GM12801 (cell line): Measurements from ENCODE around the gene AMTN.

ENCODE experiments used
- TF ChIP-seq, protein P1 (sequence below): IDR thresholded peaks from one replicate; pipeline ENCODE4 v1.5.1; 2011; ENCODE audit warnings: control low read depth; ENCODE audit not compliant: insufficient read length; ENCODE audit errors: extremely low read depth

Gene AMTN

GRCh38 chr4:70538869-70539268 lies 20.5 kb downstream of the AMTN start:
- TF ChIP-seq, protein P1, sequence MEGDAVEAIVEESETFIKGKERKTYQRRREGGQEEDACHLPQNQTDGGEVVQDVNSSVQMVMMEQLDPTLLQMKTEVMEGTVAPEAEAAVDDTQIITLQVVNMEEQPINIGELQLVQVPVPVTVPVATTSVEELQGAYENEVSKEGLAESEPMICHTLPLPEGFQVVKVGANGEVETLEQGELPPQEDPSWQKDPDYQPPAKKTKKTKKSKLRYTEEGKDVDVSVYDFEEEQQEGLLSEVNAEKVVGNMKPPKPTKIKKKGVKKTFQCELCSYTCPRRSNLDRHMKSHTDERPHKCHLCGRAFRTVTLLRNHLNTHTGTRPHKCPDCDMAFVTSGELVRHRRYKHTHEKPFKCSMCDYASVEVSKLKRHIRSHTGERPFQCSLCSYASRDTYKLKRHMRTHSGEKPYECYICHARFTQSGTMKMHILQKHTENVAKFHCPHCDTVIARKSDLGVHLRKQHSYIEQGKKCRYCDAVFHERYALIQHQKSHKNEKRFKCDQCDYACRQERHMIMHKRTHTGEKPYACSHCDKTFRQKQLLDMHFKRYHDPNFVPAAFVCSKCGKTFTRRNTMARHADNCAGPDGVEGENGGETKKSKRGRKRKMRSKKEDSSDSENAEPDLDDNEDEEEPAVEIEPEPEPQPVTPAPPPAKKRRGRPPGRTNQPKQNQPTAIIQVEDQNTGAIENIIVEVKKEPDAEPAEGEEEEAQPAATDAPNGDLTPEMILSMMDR: no peak

- TF ChIP-seq, protein P1: no peak
Observed at GRCh38 chr4:70544279-70544868, 26.0 kb downstream of the AMTN start.

DNA sequence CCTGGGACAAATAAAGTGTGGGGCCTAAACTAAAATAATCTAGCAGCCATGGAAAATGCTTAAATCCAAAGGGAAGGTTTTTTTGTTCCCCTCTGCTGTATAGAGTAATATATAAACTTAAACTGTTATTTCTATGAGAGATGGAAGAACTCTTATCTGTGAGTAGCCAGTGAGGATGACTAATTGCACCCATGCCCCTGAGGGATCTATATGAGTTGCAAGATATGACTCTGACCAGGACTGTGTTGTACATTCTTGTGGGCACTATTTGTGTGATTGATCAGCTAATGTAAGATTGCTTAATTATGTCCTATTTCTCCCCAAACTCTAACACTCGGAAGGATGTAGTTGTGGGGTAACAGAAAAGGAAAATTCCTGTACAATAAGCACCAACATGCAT lies 38.5 kb downstream of the AMTN start:
- TF ChIP-seq, protein P1: no peak

DNA sequence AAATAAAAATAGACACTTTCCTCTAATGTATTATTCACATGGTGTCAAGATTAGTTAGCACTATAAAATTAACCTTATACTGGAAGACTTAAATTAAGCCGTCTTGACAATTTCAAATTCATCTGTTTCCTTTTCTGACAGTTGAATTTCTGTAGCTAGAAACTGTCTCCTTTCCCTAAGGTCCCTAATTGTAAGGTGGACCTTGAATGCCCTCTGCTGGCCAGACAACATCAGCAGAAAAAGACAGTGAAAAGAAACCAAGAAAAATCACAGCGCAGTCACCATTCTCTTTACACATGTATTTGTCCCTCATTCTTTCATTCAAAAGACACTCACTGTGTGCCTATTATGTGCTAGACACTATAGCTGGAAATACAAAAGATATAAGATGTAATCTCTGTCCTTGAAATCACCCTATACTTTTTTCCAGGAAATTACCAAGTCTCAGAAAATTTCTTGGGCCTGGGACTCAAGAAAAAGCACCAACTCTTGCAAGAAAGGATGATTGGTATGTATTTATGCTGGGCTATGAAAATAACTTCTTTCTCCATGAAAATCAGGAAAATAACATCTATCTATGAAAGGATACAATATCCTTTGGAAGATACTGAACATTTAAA lies 41.0 kb downstream of the AMTN start:
- TF ChIP-seq, protein P1: no peak

DNA sequence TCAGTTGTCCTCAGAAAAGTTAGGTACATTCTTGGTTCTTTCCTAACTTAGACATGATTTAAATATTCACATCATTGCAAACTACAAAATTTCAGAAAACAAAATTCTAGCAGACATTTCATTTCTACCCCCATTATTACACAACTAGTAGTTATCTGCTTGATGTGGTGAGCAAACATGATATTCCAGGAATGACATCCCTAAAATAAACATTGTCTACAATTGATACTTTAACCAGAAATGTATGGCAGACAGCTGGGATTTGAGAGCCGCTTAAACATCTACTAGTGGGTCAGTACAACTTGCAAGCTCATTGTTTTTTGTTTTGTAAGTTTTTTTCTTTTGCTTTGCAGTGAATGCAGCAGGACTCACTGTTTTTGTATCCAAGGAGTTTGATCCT lies 41.6 kb downstream of the AMTN start:
- TF ChIP-seq, protein P1: no peak

DNA sequence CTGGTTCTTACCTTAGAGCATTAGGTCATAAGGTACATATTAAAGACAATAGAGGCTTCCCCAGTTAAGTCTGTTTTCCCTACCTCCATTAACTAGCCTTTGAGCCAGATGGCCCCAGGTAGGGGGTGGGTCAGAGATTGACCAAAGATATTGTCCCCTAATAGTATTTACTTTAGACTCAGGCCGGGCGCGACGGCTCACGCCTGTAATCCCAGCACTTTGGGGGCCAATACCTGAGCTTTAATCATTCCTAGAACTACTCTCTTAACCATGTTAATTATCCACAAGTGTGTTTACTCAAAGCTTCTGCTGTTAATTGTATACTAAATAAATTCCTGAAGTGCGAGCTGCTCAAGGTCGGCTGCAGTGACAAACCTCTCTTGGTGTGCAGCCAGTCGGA lies 45.7 kb downstream of the AMTN start:
- TF ChIP-seq, protein P1: no peak

- TF ChIP-seq, protein P1: no peak
Observed at GRCh38 chr4:70570796-70571195, 52.4 kb downstream of the AMTN start.

DNA sequence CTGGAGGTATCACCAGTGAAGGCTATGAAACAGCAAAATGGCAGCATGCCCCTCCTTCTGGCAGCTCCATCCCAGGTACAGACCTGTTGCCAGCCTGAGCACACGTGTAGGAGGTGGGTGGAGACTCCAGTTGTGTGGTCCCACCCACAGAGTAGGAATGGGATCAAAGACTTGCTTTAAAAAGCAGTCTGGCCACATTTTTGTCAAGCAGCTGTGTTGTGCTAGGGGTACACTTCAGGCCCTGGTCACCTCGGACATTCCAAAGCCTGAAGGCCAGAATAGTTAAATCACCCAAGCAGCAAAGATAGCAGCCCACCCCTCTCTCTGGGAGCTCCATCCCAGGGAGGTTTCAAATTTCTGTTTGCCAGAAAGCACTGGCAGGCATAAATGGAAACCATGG lies 53.4 kb downstream of the AMTN start:
- TF ChIP-seq, protein P1: no peak
